NCI-H146 (cell line): Measurements from ENCODE around the gene ARGLU1.
A peak's percentile ranks its signal among the peaks of the same experiment; 100 is the strongest.

Experiments
- DNase-seq: peaks from one replicate; lab custom pipeline; 2025; lab: John Stamatoyannopoulos, UW

Gene ARGLU1

DNA sequence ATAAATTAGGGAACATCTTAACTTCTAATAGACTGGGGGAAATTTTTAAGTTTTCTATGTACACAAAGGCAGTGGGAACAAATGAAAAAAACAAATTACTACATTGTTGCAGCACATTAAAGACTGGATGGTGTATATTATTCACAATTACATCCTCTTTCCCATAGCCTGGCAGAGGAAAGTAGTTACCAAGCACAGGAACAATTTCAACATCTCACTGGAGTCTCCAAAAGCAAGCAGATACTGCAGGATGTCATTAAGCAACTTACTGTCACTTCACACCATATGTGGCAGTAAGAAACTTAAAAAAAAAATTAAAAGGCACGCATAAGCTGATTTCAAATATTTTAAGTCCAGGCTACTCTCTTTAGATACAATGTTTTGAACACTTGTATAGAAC is 26.1 kb downstream of the ARGLU1 start:
- no peak for DNase-seq

- no peak for DNase-seq
Measured at GRCh38 chr13:106540613-106541012, 27.3 kb downstream of the ARGLU1 start.

GRCh38 chr13:106537521-106537920 is 30.4 kb downstream of the ARGLU1 start:
- no peak for DNase-seq

DNA sequence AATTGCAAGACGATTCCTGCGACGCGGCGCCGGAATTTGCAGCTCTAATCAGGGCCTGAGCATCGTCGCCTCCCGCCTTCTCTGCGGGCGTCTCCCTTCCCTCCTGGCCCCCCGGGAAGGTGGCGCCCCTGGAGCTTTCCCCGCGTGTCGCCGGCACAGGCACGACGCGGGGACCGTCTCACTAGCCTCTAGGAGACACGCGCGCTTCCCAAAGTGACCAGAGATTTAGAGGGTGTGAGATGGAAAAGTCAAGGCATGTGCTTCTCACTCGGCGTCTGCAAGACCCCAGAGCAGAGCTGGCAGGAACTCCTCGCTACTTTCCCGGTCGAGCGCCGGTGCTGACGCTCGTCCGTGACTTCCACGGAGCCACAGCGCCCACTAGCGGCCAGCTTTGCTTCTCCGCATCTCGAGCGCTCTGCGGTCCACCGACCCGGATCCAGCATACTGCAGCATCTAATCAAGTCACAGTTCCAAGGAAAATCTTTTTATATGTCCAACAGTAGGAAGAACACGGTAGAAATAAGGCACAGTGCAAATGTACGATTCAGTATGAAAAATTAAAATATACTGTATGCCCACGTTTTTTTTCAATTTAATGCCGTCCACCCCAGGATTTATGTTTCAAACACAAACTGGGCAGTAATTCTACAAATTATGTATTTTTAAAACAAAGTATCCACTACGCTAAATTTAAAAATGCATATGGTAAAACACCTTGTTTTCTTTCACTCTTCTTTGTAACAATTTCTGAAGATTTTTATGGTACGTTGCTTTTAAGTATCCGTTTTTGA is 31.5 kb downstream of the ARGLU1 start:
- DNase-seq = peak; percentile 83

- DNase-seq = peak; percentile 94
Measured at GRCh38 chr13:106535552-106536243, 32.2 kb downstream of the ARGLU1 start, which contains the start of gene EFNB2. Gene EFNB2 (minus strand): TSS chr13:106535662. CDS start chr13:106534964, 698 bp downstream.

DNA sequence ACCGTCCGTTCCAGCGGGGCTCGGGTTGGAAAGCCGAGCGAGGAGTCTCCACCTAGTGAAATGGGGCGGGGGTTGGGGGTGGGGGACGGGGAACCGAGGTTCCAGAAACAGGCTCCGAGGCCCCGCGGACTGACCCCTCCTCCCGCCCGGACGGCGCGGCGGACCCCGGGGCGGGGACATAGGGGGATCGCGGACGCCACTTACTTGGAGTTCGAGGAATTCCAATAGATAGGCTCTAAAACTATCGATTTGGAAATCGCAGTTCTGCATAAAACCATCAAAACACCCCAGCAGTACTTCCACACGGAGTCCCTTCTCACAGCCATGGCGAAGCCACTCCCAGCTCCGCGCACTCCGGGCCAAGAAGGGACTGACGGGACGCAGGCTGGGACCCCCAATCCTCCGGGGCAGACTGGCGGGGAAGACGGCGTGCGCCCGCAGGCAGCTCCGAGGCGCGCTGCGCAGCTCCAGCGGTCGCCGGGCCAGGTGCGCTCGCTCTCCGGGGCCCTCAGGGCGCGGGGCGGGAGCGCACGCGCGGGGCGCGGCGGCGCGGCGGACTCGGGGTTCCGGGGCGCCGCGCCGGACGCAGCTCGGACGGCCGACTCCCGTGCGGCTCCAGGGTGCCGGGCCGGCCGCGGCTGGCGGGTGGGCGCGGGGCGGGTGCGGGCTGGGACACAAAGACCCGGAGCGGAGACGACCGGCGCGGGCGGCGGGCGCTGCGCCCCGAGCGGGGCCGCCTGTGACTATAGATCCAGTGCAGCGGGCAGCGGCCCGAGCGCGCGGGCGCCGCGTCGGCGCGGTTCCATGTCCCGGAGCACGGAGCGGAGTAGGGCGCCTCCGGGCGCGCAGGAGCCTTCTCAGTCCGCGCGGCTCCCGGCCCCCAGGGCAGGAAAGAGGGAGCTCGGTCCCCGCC is 33.0 kb downstream of the ARGLU1 start:
- DNase-seq = peak; percentile 51

- DNase-seq = peak; percentile 42
Measured at GRCh38 chr13:106533943-106534638, 33.8 kb downstream of the ARGLU1 start.

- peak; percentile 79 for DNase-seq
Measured at GRCh38 chr13:106533101-106533942, 34.6 kb downstream of the ARGLU1 start.

DNA sequence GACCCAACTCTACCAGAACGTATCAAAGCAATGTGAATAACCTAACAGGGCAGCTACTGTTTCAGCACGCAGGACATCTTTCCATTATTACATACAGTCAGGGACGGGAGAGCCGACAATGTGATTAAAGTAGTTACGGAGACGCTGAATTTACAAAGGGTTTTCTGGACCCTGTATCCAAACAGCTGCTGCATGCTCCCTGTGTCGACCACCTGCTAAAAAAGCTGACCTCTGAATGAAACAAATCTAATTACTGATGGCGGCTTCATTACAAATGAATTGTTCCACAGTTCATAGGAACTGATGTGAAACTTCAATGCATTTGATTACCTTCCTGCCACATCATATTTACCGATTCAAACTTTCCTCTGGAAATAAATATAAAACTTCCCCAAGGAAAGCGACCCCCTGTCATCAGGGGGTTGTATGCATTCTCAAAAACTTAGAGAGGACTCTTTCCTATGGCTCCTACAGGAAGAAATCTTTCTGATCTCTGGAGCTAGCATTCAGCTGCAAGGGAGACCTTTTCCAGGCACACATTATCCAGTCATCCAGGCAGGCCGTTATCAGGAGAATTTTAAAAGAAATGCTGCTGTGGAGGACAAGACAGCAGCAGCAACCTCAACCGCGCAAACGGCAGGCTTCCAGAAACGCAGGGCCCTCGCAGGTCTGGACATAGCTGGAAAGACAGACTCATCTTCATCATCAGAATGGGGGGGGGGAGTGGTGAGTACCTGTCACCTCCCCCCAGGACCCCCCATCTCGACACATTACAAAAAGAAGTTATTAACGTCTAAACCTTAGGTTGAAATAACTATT is 35.6 kb downstream of the ARGLU1 start:
- DNase-seq = no peak

DNA sequence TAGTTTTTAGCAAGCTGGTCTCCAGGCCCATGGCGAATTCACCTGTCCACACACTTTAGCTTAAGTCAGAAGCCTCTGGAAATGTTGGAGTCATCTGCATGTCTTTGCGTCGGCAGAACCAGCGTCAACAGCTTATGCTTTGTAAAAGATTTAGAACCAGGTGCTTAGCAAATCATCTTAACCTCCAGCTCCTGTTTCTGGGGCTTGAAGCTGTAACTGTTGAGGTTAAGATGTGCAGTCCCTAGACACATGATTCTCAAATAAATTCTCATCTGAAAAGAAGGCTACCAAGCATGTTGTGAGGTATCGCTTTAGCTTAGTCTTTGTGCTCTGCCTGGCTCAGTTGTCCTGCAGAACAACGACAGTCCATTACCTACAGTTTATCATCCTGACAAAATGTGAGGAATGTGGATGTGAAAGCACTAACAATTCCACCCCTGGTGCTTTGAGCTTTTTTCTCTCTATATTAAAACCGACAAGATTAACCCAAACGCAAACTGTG is 36.9 kb downstream of the ARGLU1 start:
- no peak for DNase-seq

DNA sequence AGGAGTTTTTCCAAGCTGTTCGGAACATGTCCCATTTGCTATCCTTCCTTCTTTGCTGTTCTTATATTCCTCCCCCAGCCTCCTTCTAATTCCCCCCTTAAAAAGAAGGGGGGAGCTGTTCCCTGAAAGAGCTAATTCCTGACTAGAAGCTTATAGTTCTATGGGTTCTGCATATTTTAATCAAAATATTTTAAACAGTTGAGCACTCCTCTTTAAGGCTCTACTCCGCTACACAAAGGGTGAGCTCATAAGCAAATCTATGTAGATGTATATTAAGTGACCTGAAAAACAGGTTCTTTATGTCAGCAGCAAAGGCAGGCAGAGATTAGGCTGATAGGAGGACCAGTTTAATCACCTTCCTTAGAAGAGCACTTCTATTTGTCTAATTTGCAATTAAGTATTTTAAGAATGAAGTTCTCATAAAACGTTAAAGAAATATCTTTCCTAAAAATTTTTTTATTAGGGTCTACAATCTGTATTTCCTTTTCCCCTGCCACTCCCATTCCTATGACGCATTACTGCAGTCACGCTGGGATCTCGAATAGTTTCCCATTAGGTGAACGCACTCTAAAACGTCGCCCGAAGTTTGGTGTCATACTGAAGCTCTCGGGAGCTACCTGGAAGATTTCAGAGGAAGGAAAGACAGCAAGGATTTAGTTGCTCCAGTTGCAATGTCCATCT is 37.6 kb downstream of the ARGLU1 start:
- no peak for DNase-seq

DNA sequence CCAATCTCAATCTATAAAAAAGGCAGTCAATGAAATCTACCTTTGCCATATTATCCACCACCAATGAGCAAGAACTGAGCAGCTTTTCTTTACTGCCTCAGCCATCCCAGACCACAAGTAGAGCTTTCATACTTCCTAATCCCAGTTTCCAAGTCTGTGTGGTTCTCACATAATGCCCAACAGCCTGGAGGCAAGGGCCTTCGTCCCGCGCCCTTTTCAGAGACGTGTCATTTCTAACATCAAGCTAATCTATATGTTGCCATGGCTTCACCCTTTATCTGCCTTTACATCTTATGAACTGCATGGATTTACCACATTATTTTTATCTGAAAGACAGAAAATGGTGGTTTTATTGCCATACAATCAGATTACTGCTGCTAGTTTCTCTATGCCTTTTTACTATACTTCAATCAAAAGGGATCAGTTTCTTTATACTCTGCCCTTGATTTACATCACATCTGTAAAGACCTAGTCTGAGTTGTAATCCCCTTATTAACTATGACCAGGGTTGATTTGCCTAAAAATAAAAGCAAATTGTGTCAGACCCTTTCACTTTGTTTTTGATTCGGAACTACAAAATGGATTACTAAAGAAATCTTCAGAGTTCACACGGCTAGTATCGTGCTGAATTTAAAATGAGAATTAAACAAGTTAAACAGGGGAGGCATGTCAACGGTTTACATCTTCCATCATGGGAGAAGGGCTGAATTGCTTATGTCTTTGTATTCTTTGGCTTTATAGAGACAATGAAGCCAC is 38.3 kb downstream of the ARGLU1 start:
- no peak for DNase-seq

DNA sequence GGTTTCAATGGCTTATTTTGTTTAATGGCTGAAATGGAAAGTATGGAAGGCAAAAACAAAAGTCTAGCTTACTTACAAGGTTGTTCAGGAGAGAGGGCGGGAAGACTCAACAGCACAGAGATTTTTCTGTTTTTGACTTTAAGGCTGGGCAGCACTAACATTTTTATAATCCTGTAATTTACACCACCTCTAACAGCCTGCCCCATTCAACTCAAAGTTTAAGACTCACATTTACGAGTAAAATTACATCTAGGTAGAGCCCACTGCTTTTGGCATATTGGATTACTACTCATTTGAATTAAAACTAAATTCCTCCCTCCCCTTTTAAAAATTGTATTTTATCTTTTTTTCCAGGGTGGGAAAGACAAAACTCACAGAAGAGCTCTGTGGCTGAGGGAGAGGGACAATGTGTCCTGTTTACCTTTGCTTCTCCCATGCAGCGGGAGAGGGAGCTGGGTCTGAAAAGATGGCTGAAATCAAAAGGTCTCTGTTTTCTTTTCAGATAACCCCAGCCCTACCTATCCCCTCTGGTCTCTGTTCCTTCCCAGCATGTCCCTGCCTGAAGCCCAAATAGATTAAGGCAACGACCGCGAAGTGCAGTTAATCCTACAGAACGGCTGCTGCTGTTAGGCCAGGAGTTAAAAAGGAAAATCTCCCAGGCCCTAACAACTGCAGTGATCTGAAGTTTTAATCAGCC is 39.1 kb downstream of the ARGLU1 start:
- DNase-seq = no peak

DNA sequence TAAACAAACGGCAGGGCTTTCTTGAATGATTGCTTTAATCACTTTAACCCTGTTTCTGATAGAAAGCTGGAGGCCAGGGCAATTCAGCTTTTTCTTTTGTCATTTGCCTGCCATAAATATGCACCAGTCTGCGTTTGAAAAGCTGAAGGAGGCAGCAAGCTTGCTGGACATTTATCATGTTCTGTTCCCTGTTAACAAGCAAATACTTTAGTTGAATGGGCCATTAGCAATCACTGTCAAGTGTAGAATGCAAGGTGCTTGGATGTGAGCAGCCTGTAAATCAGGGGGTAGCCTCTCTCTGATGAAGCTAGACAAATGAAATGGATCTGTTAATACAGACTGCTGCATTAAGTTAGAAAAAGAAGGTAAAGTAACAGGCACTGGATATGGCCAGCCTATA is 40.1 kb downstream of the ARGLU1 start:
- DNase-seq = no peak

- no peak for DNase-seq
Measured at GRCh38 chr13:106527445-106527801, 40.5 kb downstream of the ARGLU1 start.

DNA sequence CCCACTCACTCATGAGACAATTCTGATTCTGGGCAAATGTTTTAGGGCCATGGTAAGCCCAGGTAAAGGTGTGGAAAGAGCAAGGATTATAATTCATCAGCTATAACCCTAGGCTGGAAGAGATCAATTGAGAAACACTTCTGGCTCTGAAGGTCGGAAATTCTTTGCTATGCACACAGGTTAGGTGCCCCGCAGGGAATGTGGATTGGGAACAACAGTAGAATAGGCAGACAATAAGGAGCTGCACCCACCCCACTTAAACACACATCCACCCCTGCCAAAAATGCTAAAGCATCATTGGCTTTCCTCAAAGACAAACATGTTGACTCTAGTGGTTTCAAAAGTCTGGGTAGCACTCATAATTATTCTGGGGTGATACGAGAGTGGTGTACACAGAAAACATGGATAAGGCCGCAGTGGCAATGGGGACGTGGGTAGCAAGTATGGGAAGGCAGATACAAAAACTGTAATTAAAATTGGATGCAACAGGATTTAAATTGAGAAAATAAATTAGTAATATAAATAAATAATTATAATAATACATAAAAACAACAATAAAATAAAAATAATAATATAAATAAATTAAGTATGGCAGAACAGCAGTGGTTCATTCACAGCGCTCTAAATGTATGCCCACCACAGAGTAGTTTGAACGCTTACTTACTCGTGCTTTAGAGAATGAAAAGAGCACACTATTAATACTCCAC is 41.0 kb downstream of the ARGLU1 start:
- DNase-seq = no peak

- no peak for DNase-seq
Measured at GRCh38 chr13:106525865-106526264, 42.1 kb downstream of the ARGLU1 start.
